ENCODE measurements around the gene WDR20. TPM values are rescaled to one million over a fixed set of nuclear protein-coding genes. Genes with fewer than 3 reads are reported as not detected.

WDR20 gene
- polyA plus RNA-seq, 1 of the 3 experiments (the other 2 are of a cell fraction): 12.4 TPM

- ChIA-PET CTCF (no interaction called here), POLR2A (no interaction called here)
- Histone ChIP-seq H3K4me1 (ENCODE audit: control insufficient read depth in 1 of 2, insufficient read depth in 2 of 2, low read depth in 1 of 2, low read length in 1 of 2) (peaks cover 0 to 19% of the 10 kb centered on the region in 2 experiments; a peak in 1 of 4 replicates), H3F3A (replicated peaks; ENCODE audit: insufficient read depth) (no peaks in the 10 kb centered on the region), H3K27ac (ENCODE audit: low read depth in 2 of 2, low read length in 1 of 2) (no peak overlapping the region), H3K9ac (no peak overlapping the region), H3K9me2 (no peaks in the 10 kb centered on the region), H2AFZ (ENCODE audit: low read depth) (no peak overlapping the region), H3K4me3 (ENCODE audit: low read depth in 2 of 2, low read length in 1 of 2) (no peak overlapping the region), H4K20me1 (ENCODE audit: insufficient read depth) (no peaks in the 10 kb centered on the region), H3K36me3 (replicated peaks in 1 of 2; ENCODE audit: control insufficient read depth in 1 of 2, insufficient read depth in 2 of 2, low read length in 1 of 2) (peaks cover 14 to 38% of the 10 kb centered on the region in 2 experiments), H3K4me2 (no peak overlapping the region), H3K79me2 (ENCODE audit: insufficient read depth) (peaks cover 12% of the 10 kb centered on the region; the same call in 1 of the 2 replicates), H3K9me3 (no peaks in the 10 kb centered on the region), H3K27me3 (ENCODE audit: insufficient read depth) (no peaks in the 10 kb centered on the region)
- TF ChIP-seq EP300 (IDR thresholded peaks at IDR 0.05; ENCODE audit: borderline replicate concordance in 1 of 2, low read depth in 1 of 2, low read length in 1 of 2) (no peak), REST (IDR thresholded peaks at IDR 0.05; ENCODE audit: low read depth, low read length) (no peak), ZBTB33 (IDR thresholded peaks at IDR 0.05; ENCODE audit: borderline replicate concordance, low read depth) (no peak), TCF12 (IDR thresholded peaks at IDR 0.05) (no peak), FOXM1 (IDR thresholded peaks at IDR 0.05; ENCODE audit: low read depth) (no peak), GABPA (IDR thresholded peaks at IDR 0.05; ENCODE audit: low read depth) (no peak), CTCF (IDR thresholded peaks at IDR 0.05) (no peak), FOSL2 (IDR thresholded peaks at IDR 0.05; ENCODE audit: borderline replicate concordance, low read depth) (no peak)
- DNase-seq: no peak
- 96% methylated on average over 25 of the region's 25 CpGs for WGBS (ENCODE audit: low lambda C conversion rate)
Observed at GRCh38 chr14:102210421-102211042, 70.8 kb downstream of the WDR20 start.
